ENCODE measurements around the gene C19orf38. TPM values are rescaled to one million over a fixed set of nuclear protein-coding genes. Genes with fewer than 3 reads are reported as not detected.
"Not testable (repeated sequence)": the region's sequence is repeated elsewhere in the genome, so short reads cannot be mapped to it uniquely, and the experiment has no call there.

C19orf38 gene
- total and polyA plus RNA-seq, 9 of the 15 experiments (the other 6 are each of a cell fraction or from before 2014, with no cell fraction given), result 0.14 to 0.18 TPM; not detected in 7

DNA sequence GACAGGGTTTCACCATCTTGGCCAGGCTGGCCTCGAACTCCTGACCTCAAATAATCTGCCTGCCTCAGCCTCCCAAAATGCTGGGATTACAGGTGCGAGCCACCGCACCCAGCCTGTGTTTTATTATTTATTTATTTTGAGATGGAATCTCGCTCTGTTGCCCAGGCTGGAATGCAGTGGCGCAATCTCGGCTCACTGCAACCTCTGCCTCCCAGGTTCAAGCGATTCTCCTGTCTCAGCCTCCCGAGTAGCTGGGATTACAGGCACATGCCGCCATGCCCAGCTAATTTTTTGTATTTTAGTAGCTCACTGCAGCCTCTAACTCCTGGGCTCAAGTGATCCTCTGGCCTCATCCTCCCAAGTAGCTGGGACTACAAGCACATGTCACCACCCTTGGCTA is 29.4 kb downstream of the C19orf38 start:
- CTCF ChIA-PET (ENCODE audit: low intra/inter-chr PET ratio); H3K4me3 ChIP-seq; intact Hi-C loops (cut with micrococcal nuclease); DNase-seq (ENCODE audit: extremely low read depth in 1 of 4, low spot score in 3 of 4); H3K27me3 ChIP-seq (ENCODE audit: control insufficient read depth in 2 of 2, insufficient read depth in 2 of 2, low read length in 2 of 2); H2AFZ ChIP-seq (ENCODE audit: low read depth, low read length); FAIRE-seq; H3K9me3 ChIP-seq (replicated peaks; ENCODE audit: control insufficient read depth, insufficient read depth, low read depth, low read length); BruUV-seq (replicated peaks); H3K9me1 ChIP-seq (ENCODE audit: control insufficient read depth, insufficient read depth, low read length); ATAC-seq; H4K20me1 ChIP-seq (replicated peaks; ENCODE audit: control insufficient read depth, insufficient read depth, low read length); in situ Hi-C loops (cut with MboI): not testable (repeated sequence)
- peaks cover 34% of the 10 kb centered on the region; the same call in 2 of the 3 replicates for H3K36me3 ChIP-seq (ENCODE audit: control insufficient read depth, insufficient read depth, low read length)
- 92% methylated on average over 7 of the region's 9 CpGs for WGBS (ENCODE audit: insufficient coverage, low coverage, missing lambda C conversion rate)
- peak overlapping the region; percentile 95; the same call in 2 of the 3 replicates for H3K27ac ChIP-seq (ENCODE audit: extremely low read depth, low read depth, low read length)
- peaks cover 96% of the 10 kb centered on the region for H3K79me2 ChIP-seq (ENCODE audit: control insufficient read depth, insufficient read depth, low read length)
- peaks cover 57 to 58% of the 10 kb centered on the region in 2 experiments for H3K4me1 ChIP-seq (replicated peaks in 1 of 2; ENCODE audit: control insufficient read depth in 2 of 2, insufficient read depth in 2 of 2, low read length in 2 of 2)
- peak; percentile 47; the same call in 1 of the 2 replicates for TF ChIP-seq CEBPB (tag; IDR thresholded peaks at IDR 0.05)
- 0 out of 2 replicates have a peak, but pooled peaks have one; percentile 29 for TF ChIP-seq HDGF (IDR thresholded peaks at IDR 0.05)
- POLR2A ChIA-PET, result interaction anchor here (0.6 to 2.2 kb wide), 4 partner anchors 9 to 315 kb away, joined by 3 to 6 read pairs (median 4); no protein-coding TSS in a partner anchor
- peak overlapping the region; percentile 95; the same call in 1 of the 2 replicates for H3K4me2 ChIP-seq (ENCODE audit: insufficient read depth, low read length)
- H3K9ac ChIP-seq (ENCODE audit: insufficient read depth in 1 of 2, low read depth in 2 of 2, low read length in 2 of 2), result peak overlapping the region; percentile 36 to 80; a peak in 2 of 4 replicates

DNA sequence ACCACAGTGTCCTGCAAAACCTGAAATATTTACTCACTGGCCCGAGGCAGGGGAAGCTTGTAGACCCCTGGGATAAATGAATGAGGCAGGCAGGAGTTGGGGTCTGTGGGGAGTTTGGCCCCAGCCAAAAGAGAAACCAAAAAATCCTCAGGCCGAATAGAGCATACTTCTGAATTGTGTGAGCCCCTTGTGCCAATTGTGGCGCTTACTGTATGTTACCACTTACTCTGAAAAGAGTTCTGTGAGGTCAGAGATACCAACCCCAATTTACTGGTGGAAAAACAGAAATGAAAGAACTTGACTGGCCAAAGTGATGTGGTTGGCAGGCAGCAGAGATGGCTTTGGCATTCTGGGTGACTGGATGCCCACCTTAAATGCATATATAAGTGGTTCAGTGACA is 30.0 kb downstream of the C19orf38 start:
- Histone ChIP-seq H3K9me3 (replicated peaks; ENCODE audit: control insufficient read depth, insufficient read depth, low read depth, low read length) (no peaks in the 10 kb centered on the region), H3K9ac (ENCODE audit: insufficient read depth in 1 of 2, low read depth in 2 of 2, low read length in 2 of 2) (peak overlapping the region; percentile 76 to 80; a peak in 3 of 4 replicates), H2AFZ (ENCODE audit: low read depth, low read length) (no peak overlapping the region), H3K4me1 (replicated peaks in 1 of 2; ENCODE audit: control insufficient read depth in 2 of 2, insufficient read depth in 2 of 2, low read length in 2 of 2) (peaks cover 52 to 58% of the 10 kb centered on the region in 2 experiments), H4K20me1 (replicated peaks; ENCODE audit: control insufficient read depth, insufficient read depth, low read length) (no peaks in the 10 kb centered on the region), H3K4me2 (ENCODE audit: insufficient read depth, low read length) (peak overlapping the region; percentile 95), H3K9me1 (ENCODE audit: control insufficient read depth, insufficient read depth, low read length) (no peaks in the 10 kb centered on the region), H3K36me3 (ENCODE audit: control insufficient read depth, insufficient read depth, low read length) (peaks cover 38% of the 10 kb centered on the region; the same call in 2 of the 3 replicates), H3K27ac (ENCODE audit: extremely low read depth, low read depth, low read length) (peak overlapping the region; percentile 95), H3K79me2 (ENCODE audit: control insufficient read depth, insufficient read depth, low read length) (peaks cover 96% of the 10 kb centered on the region), H3K27me3 (ENCODE audit: control insufficient read depth in 2 of 2, insufficient read depth in 2 of 2, low read length in 2 of 2) (no peaks in the 10 kb centered on the region), H3K4me3 (no peak overlapping the region)
- FAIRE-seq (no peak), DNase-seq (ENCODE audit: extremely low read depth in 1 of 4, low spot score in 3 of 4) (no peak), ATAC-seq (no peak)
- TF ChIP-seq ZNF583 (CRISPR knock-in tag; IDR thresholded peaks at IDR 0.05) (no peak), ZNF695 (CRISPR knock-in tag; IDR thresholded peaks at IDR 0.05) (no peak), ZNF830 (CRISPR knock-in tag; IDR thresholded peaks at IDR 0.05) (no peak)
- TF ChIP-seq, protein P1, sequence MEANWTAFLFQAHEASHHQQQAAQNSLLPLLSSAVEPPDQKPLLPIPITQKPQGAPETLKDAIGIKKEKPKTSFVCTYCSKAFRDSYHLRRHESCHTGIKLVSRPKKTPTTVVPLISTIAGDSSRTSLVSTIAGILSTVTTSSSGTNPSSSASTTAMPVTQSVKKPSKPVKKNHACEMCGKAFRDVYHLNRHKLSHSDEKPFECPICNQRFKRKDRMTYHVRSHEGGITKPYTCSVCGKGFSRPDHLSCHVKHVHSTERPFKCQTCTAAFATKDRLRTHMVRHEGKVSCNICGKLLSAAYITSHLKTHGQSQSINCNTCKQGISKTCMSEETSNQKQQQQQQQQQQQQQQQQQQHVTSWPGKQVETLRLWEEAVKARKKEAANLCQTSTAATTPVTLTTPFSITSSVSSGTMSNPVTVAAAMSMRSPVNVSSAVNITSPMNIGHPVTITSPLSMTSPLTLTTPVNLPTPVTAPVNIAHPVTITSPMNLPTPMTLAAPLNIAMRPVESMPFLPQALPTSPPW (CRISPR knock-in tag; IDR thresholded peaks at IDR 0.05), result peak; percentile 8; the same call in 1 of the 2 replicates
- TF ChIP-seq, protein P2, sequence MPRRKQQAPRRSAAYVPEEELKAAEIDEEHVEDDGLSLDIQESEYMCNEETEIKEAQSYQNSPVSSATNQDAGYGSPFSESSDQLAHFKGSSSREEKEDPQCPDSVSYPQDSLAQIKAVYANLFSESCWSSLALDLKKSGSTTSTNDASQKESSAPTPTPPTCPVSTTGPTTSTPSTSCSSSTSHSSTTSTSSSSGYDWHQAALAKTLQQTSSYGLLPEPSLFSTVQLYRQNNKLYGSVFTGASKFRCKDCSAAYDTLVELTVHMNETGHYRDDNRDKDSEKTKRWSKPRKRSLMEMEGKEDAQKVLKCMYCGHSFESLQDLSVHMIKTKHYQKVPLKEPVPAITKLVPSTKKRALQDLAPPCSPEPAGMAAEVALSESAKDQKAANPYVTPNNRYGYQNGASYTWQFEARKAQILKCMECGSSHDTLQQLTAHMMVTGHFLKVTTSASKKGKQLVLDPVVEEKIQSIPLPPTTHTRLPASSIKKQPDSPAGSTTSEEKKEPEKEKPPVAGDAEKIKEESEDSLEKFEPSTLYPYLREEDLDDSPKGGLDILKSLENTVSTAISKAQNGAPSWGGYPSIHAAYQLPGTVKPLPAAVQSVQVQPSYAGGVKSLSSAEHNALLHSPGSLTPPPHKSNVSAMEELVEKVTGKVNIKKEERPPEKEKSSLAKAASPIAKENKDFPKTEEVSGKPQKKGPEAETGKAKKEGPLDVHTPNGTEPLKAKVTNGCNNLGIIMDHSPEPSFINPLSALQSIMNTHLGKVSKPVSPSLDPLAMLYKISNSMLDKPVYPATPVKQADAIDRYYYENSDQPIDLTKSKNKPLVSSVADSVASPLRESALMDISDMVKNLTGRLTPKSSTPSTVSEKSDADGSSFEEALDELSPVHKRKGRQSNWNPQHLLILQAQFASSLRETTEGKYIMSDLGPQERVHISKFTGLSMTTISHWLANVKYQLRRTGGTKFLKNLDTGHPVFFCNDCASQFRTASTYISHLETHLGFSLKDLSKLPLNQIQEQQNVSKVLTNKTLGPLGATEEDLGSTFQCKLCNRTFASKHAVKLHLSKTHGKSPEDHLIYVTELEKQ (CRISPR knock-in tag; IDR thresholded peaks at IDR 0.05), result no peak
- in situ Hi-C loops (cut with MboI), result no loop called here
- CTCF ChIA-PET (ENCODE audit: low intra/inter-chr PET ratio), result no interaction called here
- 67% methylated on average over 3 of the region's 3 CpGs for WGBS (ENCODE audit: insufficient coverage, low coverage, missing lambda C conversion rate)
- intact Hi-C loops (cut with micrococcal nuclease), result no loop called here
- TSS peak; percentile 22 for BruUV-seq (replicated peaks)
- POLR2A ChIA-PET, result interaction anchor here (0.7 to 1.6 kb wide), 4 partner anchors 14 to 157 kb away, joined by 3 to 5 read pairs (median 4); no protein-coding TSS in a partner anchor

Measured in K562 (cell line).